Measurements from ENCODE around the gene NFIX.

DNA sequence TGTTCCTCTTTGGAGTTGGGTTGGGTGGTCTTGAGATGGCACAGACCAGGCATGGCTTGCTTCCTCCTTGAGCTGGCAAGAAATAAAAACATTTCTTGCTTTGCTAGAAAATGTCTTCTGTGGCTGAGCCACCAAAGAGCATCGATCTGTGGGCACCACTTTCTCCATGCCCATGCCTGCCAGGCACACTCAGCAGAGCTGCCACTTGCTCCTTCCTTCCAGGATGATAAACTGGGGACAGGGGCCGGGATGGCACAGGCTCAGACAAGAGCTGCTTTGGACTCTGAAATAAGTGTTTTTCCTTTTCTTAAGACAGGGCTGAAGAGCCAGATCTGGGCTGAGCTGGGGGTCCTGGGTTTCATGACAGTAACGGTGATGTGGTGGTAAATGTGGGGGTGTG is 32.8 kb downstream of the NFIX start:
- TF ChIP-seq RBM25 (IDR thresholded peaks at IDR 0.05; ENCODE audit: low read depth, low read length, severe bottlenecking) (no peak), POLR2A (conservative IDR thresholded peaks at IDR 0.05) (no peak)
- TF ChIP-seq, protein P1, sequence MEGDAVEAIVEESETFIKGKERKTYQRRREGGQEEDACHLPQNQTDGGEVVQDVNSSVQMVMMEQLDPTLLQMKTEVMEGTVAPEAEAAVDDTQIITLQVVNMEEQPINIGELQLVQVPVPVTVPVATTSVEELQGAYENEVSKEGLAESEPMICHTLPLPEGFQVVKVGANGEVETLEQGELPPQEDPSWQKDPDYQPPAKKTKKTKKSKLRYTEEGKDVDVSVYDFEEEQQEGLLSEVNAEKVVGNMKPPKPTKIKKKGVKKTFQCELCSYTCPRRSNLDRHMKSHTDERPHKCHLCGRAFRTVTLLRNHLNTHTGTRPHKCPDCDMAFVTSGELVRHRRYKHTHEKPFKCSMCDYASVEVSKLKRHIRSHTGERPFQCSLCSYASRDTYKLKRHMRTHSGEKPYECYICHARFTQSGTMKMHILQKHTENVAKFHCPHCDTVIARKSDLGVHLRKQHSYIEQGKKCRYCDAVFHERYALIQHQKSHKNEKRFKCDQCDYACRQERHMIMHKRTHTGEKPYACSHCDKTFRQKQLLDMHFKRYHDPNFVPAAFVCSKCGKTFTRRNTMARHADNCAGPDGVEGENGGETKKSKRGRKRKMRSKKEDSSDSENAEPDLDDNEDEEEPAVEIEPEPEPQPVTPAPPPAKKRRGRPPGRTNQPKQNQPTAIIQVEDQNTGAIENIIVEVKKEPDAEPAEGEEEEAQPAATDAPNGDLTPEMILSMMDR (IDR thresholded peaks at IDR 0.05 in 2 of 3, conservative IDR thresholded peaks at IDR 0.05 in 1 of 3; ENCODE audit: insufficient read depth in 2 of 3, low read depth in 1 of 3, low read length in 3 of 3), result no peak
- TF ChIP-seq, protein P2, sequence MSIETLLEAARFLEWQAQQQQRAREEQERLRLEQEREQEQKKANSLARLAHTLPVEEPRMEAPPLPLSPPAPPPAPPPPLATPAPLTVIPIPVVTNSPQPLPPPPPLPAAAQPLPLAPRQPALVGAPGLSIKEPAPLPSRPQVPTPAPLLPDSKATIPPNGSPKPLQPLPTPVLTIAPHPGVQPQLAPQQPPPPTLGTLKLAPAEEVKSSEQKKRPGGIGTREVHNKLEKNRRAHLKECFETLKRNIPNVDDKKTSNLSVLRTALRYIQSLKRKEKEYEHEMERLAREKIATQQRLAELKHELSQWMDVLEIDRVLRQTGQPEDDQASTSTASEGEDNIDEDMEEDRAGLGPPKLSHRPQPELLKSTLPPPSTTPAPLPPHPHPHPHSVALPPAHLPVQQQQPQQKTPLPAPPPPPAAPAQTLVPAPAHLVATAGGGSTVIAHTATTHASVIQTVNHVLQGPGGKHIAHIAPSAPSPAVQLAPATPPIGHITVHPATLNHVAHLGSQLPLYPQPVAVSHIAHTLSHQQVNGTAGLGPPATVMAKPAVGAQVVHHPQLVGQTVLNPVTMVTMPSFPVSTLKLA (conservative IDR thresholded peaks at IDR 0.05), result no peak
